DOHH2 (cell line): Measurements from ENCODE around the gene UAP1L1.

Source experiments
- EZH2phosphoT487 ChIP-seq: fragments of 200-600 bp; sonication (generic); IDR thresholded peaks from 2 replicates; pipeline ENCODE4 v1.6.1; 2017; ENCODE audit warnings: borderline replicate concordance, mild to moderate bottlenecking, antibody characterized with exemption, low read length, moderate library complexity, mixed read lengths
- TF ChIP-seq, protein P1 (sequence below): fragments of 200-600 bp; sonication (generic); IDR thresholded peaks from one replicate; pipeline ENCODE4 v1.5.1; 2014; ENCODE audit warnings: antibody characterized with exemption, mild to moderate bottlenecking, low read depth, low read length; ENCODE audit not compliant: poor library complexity, severe bottlenecking

- TF ChIP-seq, protein P1, sequence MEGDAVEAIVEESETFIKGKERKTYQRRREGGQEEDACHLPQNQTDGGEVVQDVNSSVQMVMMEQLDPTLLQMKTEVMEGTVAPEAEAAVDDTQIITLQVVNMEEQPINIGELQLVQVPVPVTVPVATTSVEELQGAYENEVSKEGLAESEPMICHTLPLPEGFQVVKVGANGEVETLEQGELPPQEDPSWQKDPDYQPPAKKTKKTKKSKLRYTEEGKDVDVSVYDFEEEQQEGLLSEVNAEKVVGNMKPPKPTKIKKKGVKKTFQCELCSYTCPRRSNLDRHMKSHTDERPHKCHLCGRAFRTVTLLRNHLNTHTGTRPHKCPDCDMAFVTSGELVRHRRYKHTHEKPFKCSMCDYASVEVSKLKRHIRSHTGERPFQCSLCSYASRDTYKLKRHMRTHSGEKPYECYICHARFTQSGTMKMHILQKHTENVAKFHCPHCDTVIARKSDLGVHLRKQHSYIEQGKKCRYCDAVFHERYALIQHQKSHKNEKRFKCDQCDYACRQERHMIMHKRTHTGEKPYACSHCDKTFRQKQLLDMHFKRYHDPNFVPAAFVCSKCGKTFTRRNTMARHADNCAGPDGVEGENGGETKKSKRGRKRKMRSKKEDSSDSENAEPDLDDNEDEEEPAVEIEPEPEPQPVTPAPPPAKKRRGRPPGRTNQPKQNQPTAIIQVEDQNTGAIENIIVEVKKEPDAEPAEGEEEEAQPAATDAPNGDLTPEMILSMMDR = no peak
- no peak for TF ChIP-seq EZH2phosphoT487
These were observed 28.4 kb upstream of the UAP1L1 start for GRCh38 chr9:137048655-137049543.
